ENCODE results near the gene CIAO2B.
A peak's percentile ranks its signal among the peaks of the same experiment; 100 is the strongest.
"Not testable (repeated sequence)": the region's sequence is repeated elsewhere in the genome, so short reads cannot be mapped to it uniquely, and the experiment has no call there.

CIAO2B gene

GRCh38 chr16:66944054-66944441 is 9.8 kb upstream of the CIAO2B start:
- no peak overlapping the region for H3K9ac ChIP-seq (ENCODE audit: low read length)
- H3K4me3 ChIP-seq (ENCODE audit: low read length): no peak overlapping the region
- peaks cover 19% of the 10 kb centered on the region for H3K36me3 ChIP-seq (ENCODE audit: control insufficient read depth, insufficient read depth, low read length)
- H3K9me3 ChIP-seq (ENCODE audit: control insufficient read depth, low read length): no peaks in the 10 kb centered on the region
- peaks cover 10% of the 10 kb centered on the region for H3K27me3 ChIP-seq (ENCODE audit: control insufficient read depth, insufficient read depth, low read length)
- peaks cover 9% of the 10 kb centered on the region for H3K4me1 ChIP-seq (ENCODE audit: control insufficient read depth, insufficient read depth, low read length)

- Histone ChIP-seq H3K9me3 (ENCODE audit: control insufficient read depth, low read length) (no peaks in the 10 kb centered on the region), H3K4me1 (ENCODE audit: control insufficient read depth, insufficient read depth, low read length) (peaks cover 4% of the 10 kb centered on the region), H3K4me3 (ENCODE audit: low read length) (no peak overlapping the region), H3K9ac (ENCODE audit: low read length) (no peak overlapping the region), H3K27me3 (ENCODE audit: control insufficient read depth, insufficient read depth, low read length) (peaks cover 5% of the 10 kb centered on the region), H3K36me3 (ENCODE audit: control insufficient read depth, insufficient read depth, low read length) (peaks cover 19% of the 10 kb centered on the region)
Observed at GRCh38 chr16:66943426-66944053, 9.3 kb upstream of the CIAO2B start.

GRCh38 chr16:66942981-66943380 is 8.8 kb upstream of the CIAO2B start:
- Histone ChIP-seq H3K9me3 (ENCODE audit: control insufficient read depth, low read length) (no peaks in the 10 kb centered on the region), H3K9ac (ENCODE audit: low read length) (no peak overlapping the region), H3K4me1 (ENCODE audit: control insufficient read depth, insufficient read depth, low read length) (peaks cover 2% of the 10 kb centered on the region), H3K4me3 (ENCODE audit: low read length) (no peak overlapping the region), H3K36me3 (ENCODE audit: control insufficient read depth, insufficient read depth, low read length) (peaks cover 21% of the 10 kb centered on the region), H3K27me3 (ENCODE audit: control insufficient read depth, insufficient read depth, low read length) (no peaks in the 10 kb centered on the region)

- H3K9me3 ChIP-seq (ENCODE audit: control insufficient read depth, low read length): no peaks in the 10 kb centered on the region
- H3K36me3 ChIP-seq (ENCODE audit: control insufficient read depth, insufficient read depth, low read length): peaks cover 25% of the 10 kb centered on the region
- no peak overlapping the region for H3K4me3 ChIP-seq (ENCODE audit: low read length)
- no peaks in the 10 kb centered on the region for H3K27me3 ChIP-seq (ENCODE audit: control insufficient read depth, insufficient read depth, low read length)
- H3K9ac ChIP-seq (ENCODE audit: low read length): no peak overlapping the region
- peaks cover 29% of the 10 kb centered on the region for H3K4me1 ChIP-seq (ENCODE audit: control insufficient read depth, insufficient read depth, low read length)
Observed at GRCh38 chr16:66940236-66940635, 6.0 kb upstream of the CIAO2B start.

- H3K4me1 ChIP-seq (ENCODE audit: control insufficient read depth, insufficient read depth, low read length): peaks cover 32% of the 10 kb centered on the region
- no peak overlapping the region for H3K9ac ChIP-seq (ENCODE audit: low read length)
- H3K36me3 ChIP-seq (ENCODE audit: control insufficient read depth, insufficient read depth, low read length): peaks cover 25% of the 10 kb centered on the region
- H3K27me3 ChIP-seq (ENCODE audit: control insufficient read depth, insufficient read depth, low read length): no peaks in the 10 kb centered on the region
- no peaks in the 10 kb centered on the region for H3K9me3 ChIP-seq (ENCODE audit: control insufficient read depth, low read length)
- no peak overlapping the region for H3K4me3 ChIP-seq (ENCODE audit: low read length)
Observed at GRCh38 chr16:66939366-66939765, 5.2 kb upstream of the CIAO2B start.

- Histone ChIP-seq H3K9me3 (ENCODE audit: control insufficient read depth, low read length) (no peaks in the 10 kb centered on the region), H3K36me3 (ENCODE audit: control insufficient read depth, insufficient read depth, low read length) (peaks cover 25% of the 10 kb centered on the region), H3K27me3 (ENCODE audit: control insufficient read depth, insufficient read depth, low read length) (no peaks in the 10 kb centered on the region), H3K4me3 (ENCODE audit: low read length) (no peak overlapping the region), H3K4me1 (ENCODE audit: control insufficient read depth, insufficient read depth, low read length) (peaks cover 42% of the 10 kb centered on the region), H3K9ac (ENCODE audit: low read length) (no peak overlapping the region)
Observed at GRCh38 chr16:66937725-66938337, 3.6 kb upstream of the CIAO2B start.

- H3K36me3 ChIP-seq (ENCODE audit: control insufficient read depth, insufficient read depth, low read length): peaks cover 25% of the 10 kb centered on the region
- no peaks in the 10 kb centered on the region for H3K9me3 ChIP-seq (ENCODE audit: control insufficient read depth, low read length)
- peaks cover 50% of the 10 kb centered on the region for H3K4me1 ChIP-seq (ENCODE audit: control insufficient read depth, insufficient read depth, low read length)
- H3K4me3 ChIP-seq (ENCODE audit: low read length): no peak overlapping the region
- no peaks in the 10 kb centered on the region for H3K27me3 ChIP-seq (ENCODE audit: control insufficient read depth, insufficient read depth, low read length)
- H3K9ac ChIP-seq (ENCODE audit: low read length): peak overlapping the region; percentile 95
Observed at GRCh38 chr16:66936889-66937554, 2.8 kb upstream of the CIAO2B start.

- Histone ChIP-seq H3K4me1 (ENCODE audit: control insufficient read depth, insufficient read depth, low read length) (peaks cover 56% of the 10 kb centered on the region), H3K9me3 (ENCODE audit: control insufficient read depth, low read length) (no peaks in the 10 kb centered on the region), H3K4me3 (ENCODE audit: low read length) (peak overlapping the region; percentile 20)
Observed at GRCh38 chr16:66936462-66936861, 2.3 kb upstream of the CIAO2B start.

GRCh38 chr16:66935314-66936011 is 1.3 kb upstream of the CIAO2B start, which contains the start of gene CES2:
CES2 (plus strand) TSS chr16:66935516; CDS start chr16:66935636, 120 bp downstream.
- peak within 1 kb of the TSS; percentile 88 for H3K4me3 ChIP-seq (ENCODE audit: low read length)
- H3K4me1 ChIP-seq (ENCODE audit: control insufficient read depth, insufficient read depth, low read length): peaks cover 61% of the 10 kb centered on the region
- H3K27me3 ChIP-seq (ENCODE audit: control insufficient read depth, insufficient read depth, low read length): no peaks in the 10 kb centered on the region
- H3K36me3 ChIP-seq (ENCODE audit: control insufficient read depth, insufficient read depth, low read length): peaks cover 12% of the 10 kb centered on the region
- peak within 1 kb of the TSS; percentile 95 for H3K9ac ChIP-seq (ENCODE audit: low read length)
- H3K9me3 ChIP-seq (ENCODE audit: control insufficient read depth, low read length): no peaks in the 10 kb centered on the region

More at GRCh38 chr16:66936462-66936861, 2.3 kb upstream of the CIAO2B start:
- H3K36me3 ChIP-seq (ENCODE audit: control insufficient read depth, insufficient read depth, low read length): peaks cover 21% of the 10 kb centered on the region
- no peaks in the 10 kb centered on the region for H3K27me3 ChIP-seq (ENCODE audit: control insufficient read depth, insufficient read depth, low read length)
- H3K9ac ChIP-seq (ENCODE audit: low read length): peak overlapping the region; percentile 95

- H3K4me3 ChIP-seq (ENCODE audit: low read length): peak overlapping the region; percentile 88
- H3K9ac ChIP-seq (ENCODE audit: low read length): peak overlapping the region; percentile 95
- not testable (repeated sequence) for H3K27me3 ChIP-seq (ENCODE audit: control insufficient read depth, insufficient read depth, low read length); H3K9me3 ChIP-seq (ENCODE audit: control insufficient read depth, low read length); H3K36me3 ChIP-seq (ENCODE audit: control insufficient read depth, insufficient read depth, low read length)
- peaks cover 67% of the 10 kb centered on the region for H3K4me1 ChIP-seq (ENCODE audit: control insufficient read depth, insufficient read depth, low read length)
Observed at GRCh38 chr16:66934839-66935313, 674 bp upstream of the CIAO2B start.

- Histone ChIP-seq H3K27me3 (ENCODE audit: control insufficient read depth, insufficient read depth, low read length) (no peaks in the 10 kb centered on the region), H3K4me3 (ENCODE audit: low read length) (peak overlapping the region; percentile 88), H3K36me3 (ENCODE audit: control insufficient read depth, insufficient read depth, low read length) (peaks cover 6% of the 10 kb centered on the region), H3K9me3 (ENCODE audit: control insufficient read depth, low read length) (no peaks in the 10 kb centered on the region), H3K9ac (ENCODE audit: low read length) (peak overlapping the region; percentile 95), H3K4me1 (ENCODE audit: control insufficient read depth, insufficient read depth, low read length) (peaks cover 68% of the 10 kb centered on the region)
Observed at GRCh38 chr16:66933776-66934137, 445 bp downstream of the CIAO2B start.

- peaks cover 57% of the 10 kb centered on the region for H3K4me1 ChIP-seq (ENCODE audit: control insufficient read depth, insufficient read depth, low read length)
- H3K9ac ChIP-seq (ENCODE audit: low read length): no peak overlapping the region
- no peaks in the 10 kb centered on the region for H3K36me3 ChIP-seq (ENCODE audit: control insufficient read depth, insufficient read depth, low read length)
- H3K9me3 ChIP-seq (ENCODE audit: control insufficient read depth, low read length): no peaks in the 10 kb centered on the region
- H3K4me3 ChIP-seq (ENCODE audit: low read length): no peak overlapping the region
- no peaks in the 10 kb centered on the region for H3K27me3 ChIP-seq (ENCODE audit: control insufficient read depth, insufficient read depth, low read length)
Observed at GRCh38 chr16:66932076-66932475, 2.1 kb downstream of the CIAO2B start.

Data from mucosa of stomach (tissue), 1 donor.